Kidney epithelial cell (primary cell): ENCODE results near the gene FYN. TPM values are rescaled to one million over a fixed set of nuclear protein-coding genes. Genes with fewer than 3 reads are reported as not detected.

Experiments
- DNase-seq: peaks from one replicate; pipeline ENCODE4 v3.0.0-alpha.2; 2010; ENCODE audit warnings: low read depth
- H3K27me3 ChIP-seq: 2 replicates; pipeline ENCODE4 v1.6.0; 2011; ENCODE audit warnings: low read length; ENCODE audit not compliant: control insufficient read depth, insufficient read depth
- H3K36me3 ChIP-seq: 2 replicates; pipeline ENCODE4 v1.5.1; 2011; ENCODE audit warnings: low read length; ENCODE audit not compliant: control insufficient read depth, insufficient read depth
- H3K4me3 ChIP-seq: 2 replicates; pipeline ENCODE4 v1.5.1; 2011; ENCODE audit warnings: low read depth, mild to moderate bottlenecking, control low read depth, low read length
- total RNA-seq: library from RNA; depleted of rRNA; stranded (reverse); fragments of >200 nt; gene quantifications from 2 replicates; pipeline ENCODE4 v1.2.3, GENCODE V29; 2015
- TF ChIP-seq, protein P1 (sequence below): IDR thresholded peaks from 2 replicates; pipeline ENCODE4 v1.5.1; 2011; ENCODE audit warnings: mild to moderate bottlenecking, moderate library complexity, low read length, control low read depth, inconsistent platforms; ENCODE audit not compliant: insufficient read depth, poor library complexity, severe bottlenecking

FYN gene
- total RNA-seq, 1 donor from 2014 or later: 133 TPM

DNA sequence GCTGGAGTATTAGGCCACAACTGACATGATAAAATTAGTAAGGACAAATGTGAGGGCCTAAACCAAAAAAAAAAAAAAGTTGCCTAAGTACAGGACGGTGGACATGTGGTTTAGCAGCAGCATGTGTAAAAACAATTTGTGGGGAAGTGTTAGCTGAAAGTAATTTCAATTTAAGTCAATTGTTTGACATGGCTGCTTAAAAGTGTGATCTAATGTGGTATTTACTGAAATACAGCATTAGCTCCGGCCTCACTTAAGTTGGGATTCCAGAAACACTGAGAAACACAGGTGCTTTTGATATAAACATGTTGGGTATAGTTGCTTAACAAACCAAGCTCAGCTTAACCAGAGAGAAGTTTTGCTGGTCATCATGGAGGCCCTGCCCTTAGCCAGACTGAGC lies 119.7 kb downstream of the FYN start:
- Histone ChIP-seq H3K36me3 (no peaks in the 10 kb centered on the region), H3K27me3 (no peaks in the 10 kb centered on the region), H3K4me3 (no peak overlapping the region)
- DNase-seq: no peak
- TF ChIP-seq, protein P1, sequence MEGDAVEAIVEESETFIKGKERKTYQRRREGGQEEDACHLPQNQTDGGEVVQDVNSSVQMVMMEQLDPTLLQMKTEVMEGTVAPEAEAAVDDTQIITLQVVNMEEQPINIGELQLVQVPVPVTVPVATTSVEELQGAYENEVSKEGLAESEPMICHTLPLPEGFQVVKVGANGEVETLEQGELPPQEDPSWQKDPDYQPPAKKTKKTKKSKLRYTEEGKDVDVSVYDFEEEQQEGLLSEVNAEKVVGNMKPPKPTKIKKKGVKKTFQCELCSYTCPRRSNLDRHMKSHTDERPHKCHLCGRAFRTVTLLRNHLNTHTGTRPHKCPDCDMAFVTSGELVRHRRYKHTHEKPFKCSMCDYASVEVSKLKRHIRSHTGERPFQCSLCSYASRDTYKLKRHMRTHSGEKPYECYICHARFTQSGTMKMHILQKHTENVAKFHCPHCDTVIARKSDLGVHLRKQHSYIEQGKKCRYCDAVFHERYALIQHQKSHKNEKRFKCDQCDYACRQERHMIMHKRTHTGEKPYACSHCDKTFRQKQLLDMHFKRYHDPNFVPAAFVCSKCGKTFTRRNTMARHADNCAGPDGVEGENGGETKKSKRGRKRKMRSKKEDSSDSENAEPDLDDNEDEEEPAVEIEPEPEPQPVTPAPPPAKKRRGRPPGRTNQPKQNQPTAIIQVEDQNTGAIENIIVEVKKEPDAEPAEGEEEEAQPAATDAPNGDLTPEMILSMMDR: no peak

DNA sequence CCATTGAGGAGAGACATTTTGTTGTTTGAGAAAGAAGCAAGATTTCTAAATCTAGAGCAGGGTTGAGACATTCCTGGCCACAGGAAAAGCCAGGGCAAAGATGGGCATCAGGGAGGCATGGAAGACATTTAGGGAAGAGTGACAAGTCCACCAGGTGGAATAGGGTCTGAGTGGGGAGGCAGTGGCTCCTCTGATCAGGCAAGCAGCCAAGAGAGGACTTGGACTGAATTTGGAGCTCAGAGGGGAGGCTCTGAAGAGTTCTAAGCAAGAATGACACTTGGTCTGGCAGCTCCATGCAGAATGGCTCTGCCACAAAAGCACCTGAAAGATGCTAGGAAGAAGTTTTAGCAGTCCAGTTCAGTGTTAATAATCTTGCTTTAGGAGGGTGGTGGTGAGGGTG lies 120.8 kb downstream of the FYN start:
- DNase-seq: no peak
- TF ChIP-seq, protein P1: no peak
- Histone ChIP-seq H3K4me3 (no peak overlapping the region), H3K27me3 (no peaks in the 10 kb centered on the region), H3K36me3 (no peaks in the 10 kb centered on the region)

DNA sequence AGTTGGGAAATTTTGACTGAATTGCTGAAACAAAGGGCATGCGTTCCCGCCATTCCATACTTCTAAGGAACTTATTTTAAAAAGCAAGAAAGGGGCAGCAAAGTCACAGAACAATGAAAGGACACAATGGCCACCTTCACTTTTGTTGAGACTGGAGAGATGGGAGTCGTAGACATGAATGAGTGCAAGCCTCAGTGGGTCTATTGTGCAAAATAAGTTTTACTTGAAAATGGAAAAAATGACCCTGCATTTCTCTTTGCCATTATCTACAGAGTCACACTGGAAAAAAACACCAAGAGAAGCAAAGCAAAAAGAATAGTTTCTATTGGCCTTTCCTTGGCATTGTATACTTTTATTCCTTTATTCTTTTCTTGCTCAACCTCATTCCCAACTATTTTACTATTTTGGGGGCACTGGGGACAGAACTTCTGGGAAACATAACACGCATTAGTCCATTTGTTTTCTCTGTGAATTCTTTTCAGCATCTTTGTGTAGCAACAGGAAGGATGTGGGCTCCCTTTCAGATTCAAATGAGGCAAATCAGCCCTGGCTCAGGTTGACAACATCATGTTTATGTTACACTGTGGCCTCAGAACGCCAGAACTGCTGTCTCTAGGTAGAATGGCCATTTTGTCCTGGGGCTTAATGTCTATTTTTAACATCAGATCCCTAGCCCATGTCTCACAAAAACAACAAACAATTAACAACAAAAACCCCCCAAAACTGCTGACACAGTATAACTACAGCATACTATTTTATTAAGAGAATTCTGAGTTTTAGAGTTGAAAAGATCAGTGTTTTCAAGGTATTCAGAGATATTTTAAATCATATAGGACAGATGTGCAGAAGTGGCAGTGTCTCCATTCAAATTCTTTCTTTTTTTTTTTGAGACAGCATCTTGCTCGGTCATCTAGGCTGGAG lies 122.2 kb downstream of the FYN start:
- no peak for DNase-seq
- TF ChIP-seq, protein P1: no peak
- Histone ChIP-seq H3K27me3 (no peaks in the 10 kb centered on the region), H3K4me3 (no peak overlapping the region), H3K36me3 (no peaks in the 10 kb centered on the region)

DNA sequence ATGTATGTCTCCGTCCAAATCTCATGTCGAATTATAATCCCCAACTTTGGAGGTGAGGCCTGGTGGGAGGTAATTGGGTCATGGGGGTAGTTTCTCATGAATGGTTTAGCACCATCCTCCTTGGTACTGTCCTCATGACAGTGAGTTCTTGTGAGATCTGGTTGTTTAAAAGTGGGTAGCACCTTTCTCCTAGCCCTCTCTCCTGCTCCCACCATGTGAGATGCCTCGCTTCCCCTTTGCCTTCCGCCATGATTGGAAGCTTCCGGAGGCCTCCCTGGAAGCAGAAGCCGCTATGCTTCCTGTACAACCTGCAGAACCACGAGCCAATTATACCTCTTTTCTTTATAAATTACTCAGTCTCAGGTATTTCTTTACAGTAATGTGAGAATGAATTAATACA lies 123.1 kb downstream of the FYN start:
- Histone ChIP-seq H3K36me3 (no peaks in the 10 kb centered on the region), H3K27me3 (no peaks in the 10 kb centered on the region), H3K4me3 (no peak overlapping the region)
- no peak for DNase-seq
- TF ChIP-seq, protein P1: no peak

DNA sequence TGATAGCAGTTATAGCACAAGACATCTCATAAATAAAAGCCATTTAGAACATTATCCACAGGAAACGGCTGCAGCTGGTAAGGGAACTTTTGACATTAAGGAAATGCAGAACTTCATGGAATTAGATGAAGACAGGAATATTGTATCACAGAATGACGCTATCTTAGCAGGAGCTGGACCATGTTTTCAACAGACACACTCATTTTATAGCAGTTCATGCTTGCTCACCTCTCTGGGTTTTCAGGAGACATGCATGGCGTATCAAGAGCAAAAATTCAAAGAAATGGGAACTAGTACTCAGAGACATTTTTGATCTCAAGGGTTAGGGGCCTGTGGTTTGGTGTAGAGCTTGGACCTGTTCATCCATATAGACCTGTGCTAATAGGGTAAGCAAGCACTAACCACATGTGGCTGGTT lies 125.0 kb downstream of the FYN start:
- H3K4me3 ChIP-seq: no peak overlapping the region

More for the DNA sequence above, 125.0 kb downstream of the FYN start:
- Histone ChIP-seq H3K36me3 (no peaks in the 10 kb centered on the region), H3K27me3 (no peaks in the 10 kb centered on the region)
- no peak for DNase-seq
- TF ChIP-seq, protein P1: no peak
